GM10266 (cell line): ENCODE measurements around the gene ANK2.

Experiments
- DNase-seq: peaks from one replicate; pipeline ENCODE4 v3.0.0; 2012; ENCODE audit errors: extremely low spot score
- TF ChIP-seq, protein P1 (sequence below): IDR thresholded peaks from 2 replicates; pipeline ENCODE4 v1.5.1; 2012; ENCODE audit warnings: mild to moderate bottlenecking, low read depth; ENCODE audit not compliant: control insufficient read depth, insufficient read depth; ENCODE audit errors: missing control alignments

The ANK2 gene

DNA sequence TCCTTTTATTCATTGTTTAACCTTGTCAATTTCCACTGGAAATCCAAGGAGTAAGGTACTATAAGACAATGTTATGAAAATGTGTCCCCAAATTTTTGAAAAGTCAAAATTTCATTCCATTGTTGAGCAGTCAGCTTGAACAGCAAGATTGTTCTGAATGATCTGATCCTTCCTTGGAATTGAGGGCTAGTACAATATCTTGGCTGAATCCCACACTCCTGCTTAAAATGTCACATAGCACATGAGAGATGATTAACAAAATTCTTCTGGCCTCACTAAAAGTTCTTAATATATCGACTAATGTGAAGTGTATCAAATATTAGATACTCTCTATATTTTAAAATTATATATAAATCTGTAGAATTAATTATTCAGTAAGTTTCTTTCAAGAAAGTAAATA lies 104.8 kb downstream of the ANK2 start:
- TF ChIP-seq, protein P1, sequence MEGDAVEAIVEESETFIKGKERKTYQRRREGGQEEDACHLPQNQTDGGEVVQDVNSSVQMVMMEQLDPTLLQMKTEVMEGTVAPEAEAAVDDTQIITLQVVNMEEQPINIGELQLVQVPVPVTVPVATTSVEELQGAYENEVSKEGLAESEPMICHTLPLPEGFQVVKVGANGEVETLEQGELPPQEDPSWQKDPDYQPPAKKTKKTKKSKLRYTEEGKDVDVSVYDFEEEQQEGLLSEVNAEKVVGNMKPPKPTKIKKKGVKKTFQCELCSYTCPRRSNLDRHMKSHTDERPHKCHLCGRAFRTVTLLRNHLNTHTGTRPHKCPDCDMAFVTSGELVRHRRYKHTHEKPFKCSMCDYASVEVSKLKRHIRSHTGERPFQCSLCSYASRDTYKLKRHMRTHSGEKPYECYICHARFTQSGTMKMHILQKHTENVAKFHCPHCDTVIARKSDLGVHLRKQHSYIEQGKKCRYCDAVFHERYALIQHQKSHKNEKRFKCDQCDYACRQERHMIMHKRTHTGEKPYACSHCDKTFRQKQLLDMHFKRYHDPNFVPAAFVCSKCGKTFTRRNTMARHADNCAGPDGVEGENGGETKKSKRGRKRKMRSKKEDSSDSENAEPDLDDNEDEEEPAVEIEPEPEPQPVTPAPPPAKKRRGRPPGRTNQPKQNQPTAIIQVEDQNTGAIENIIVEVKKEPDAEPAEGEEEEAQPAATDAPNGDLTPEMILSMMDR, result no peak
- DNase-seq, result no peak

DNA sequence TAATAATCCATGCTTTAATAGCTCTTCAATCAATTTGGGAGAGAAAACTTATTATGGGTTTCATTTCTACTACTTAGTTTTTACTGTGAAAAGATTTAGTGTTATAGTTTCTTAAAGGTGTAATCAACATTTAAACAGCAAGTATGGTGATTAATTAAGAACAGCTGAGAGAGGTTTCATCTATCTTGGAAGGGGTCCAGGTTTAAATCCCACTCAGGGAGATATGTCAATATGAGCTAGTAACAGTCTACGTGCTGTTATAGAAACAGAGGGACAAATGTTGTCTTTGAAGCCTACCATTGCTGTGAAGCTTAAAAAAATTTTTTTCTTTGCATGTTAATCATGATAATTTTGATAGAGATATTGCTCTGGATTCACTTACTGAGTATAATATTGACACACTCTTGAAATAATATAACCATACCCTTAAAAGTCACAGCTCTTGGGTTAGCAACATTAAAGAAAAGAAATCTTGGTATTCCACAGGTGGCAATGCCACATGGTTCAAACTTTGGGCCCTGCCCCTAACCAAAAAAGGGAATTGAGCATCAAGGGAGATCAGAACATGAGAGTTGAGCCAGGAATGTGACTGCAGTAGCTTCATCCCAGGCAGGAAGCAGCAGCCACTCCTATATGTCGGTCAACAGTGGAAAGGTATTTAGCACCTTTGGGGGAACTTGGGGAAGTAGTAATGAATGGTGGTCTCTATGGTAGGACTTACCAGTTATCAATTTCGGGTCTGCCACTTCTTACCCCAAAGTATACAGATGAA lies 107.8 kb downstream of the ANK2 start:
- DNase-seq, result no peak
- TF ChIP-seq, protein P1, result no peak

DNA sequence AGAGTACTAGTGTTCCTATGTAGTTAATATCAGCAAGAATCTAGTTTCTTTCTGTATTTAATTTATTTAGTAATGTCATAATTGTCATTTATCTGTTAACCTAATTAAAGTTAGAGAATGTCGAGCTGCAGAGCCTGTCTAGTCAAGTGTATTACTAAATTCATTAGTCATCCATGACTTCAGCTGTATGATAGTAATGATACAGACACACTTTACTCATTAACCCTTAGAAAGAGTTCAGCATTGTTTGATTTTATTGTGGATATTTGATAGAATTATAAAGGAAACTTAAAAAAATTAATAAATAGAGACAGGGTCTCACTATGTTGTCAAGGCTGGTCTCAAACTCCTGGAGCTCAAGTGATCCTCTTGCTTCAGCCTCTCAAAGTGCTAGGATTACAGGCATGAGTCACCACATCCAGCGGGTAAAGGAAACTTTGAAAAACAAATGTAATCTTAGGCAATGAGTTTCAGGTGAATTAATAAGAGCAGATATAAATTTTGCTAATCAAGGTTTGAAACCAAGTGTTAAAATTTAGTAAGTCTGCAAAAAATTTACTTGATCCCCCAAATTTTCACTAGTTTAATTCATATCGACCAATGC lies 110.6 kb downstream of the ANK2 start:
- TF ChIP-seq, protein P1, result no peak
- DNase-seq, result no peak

DNA sequence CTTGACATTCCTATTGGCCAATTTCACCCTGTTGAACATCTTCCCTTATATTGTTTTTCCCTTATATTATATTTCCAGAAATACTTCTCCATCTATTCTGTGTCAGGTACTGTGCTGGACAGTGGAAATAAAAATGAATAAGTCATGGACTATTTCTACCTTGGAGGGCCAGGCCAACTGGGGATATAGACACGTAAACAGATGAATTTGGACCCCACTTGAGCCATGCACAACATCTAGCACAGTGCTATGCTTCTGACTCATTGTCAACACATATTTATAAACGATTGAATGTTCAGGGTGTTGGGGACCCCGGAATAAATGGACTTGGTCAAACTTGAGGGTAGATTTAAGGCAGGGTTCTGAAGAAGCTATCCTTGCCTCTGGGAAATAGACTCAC lies 111.1 kb downstream of the ANK2 start:
- no peak for DNase-seq
- TF ChIP-seq, protein P1, result no peak

DNA sequence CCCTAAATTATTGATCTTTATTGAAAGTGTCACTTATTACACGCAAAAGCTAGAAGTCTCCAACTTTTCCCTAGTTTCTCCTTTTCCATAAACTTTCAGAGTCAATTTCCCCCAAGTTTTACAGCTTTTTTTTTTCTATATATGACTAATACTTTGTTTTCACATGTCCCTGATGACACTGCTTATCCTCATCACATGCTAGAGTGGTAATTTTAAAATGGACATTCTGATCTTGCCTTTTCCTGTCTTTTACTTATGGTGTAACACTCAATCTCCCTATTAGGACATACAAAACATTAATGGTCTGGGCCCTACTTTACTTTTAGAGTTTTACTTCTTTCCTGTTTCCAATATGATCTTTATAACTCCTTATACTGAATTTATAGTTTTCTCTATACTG lies 112.6 kb downstream of the ANK2 start:
- no peak for DNase-seq
- TF ChIP-seq, protein P1, result no peak

DNA sequence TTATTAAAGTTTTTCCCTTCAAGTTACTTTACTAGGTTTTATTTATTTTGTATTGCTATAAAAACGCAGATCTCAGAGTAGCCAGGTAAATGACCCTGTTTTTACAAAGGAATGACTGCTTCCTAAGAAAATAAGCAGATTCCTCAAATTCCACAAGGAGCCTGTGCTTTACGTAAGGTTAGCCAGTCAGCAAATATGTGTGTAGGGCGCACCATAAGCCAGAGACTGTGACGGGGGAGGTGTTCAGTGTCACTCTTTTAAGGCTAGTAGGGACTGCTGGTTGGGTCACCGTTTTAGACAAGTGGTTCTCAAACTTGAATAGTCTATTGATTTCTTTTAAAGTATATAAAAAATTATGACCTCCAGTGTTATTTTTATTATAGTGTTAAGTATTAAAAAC lies 119.9 kb downstream of the ANK2 start:
- DNase-seq, result no peak
- TF ChIP-seq, protein P1, result no peak

DNA sequence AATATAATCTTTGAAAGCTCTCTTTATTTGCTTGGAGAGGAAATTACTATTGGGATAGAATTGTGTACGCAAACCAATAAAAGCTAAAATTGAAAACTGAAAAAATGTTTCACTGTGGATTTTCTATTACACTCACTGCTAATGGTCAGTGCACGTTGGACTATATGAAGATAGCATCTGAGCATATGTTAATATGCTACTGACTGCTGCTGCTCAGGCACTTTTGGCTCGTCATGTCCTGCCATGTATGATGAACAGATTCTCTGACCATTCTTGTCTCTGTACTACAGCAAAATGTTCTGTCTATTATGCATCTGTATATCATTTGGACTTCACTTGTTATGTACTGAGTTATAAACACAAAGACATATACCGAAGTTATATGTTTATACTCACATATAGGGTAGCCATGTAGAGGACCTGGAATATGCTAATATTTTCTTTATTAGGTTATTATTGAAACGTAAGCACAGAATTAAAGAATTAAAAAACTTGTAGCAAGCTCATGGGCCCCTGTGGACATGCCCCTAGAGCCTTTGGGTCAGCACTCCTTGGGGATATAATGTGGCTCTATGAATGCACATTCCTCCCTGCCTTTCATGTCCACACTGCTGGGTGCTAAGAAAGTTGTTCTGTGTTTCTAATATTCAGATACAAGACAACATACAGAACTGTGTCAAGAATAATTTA lies 120.8 kb downstream of the ANK2 start:
- TF ChIP-seq, protein P1, result no peak

More for the DNA sequence above, 120.8 kb downstream of the ANK2 start:
- no peak for DNase-seq
